Head of caudate nucleus (tissue), 42 donors: ENCODE data around the gene TMEM89.
A peak's percentile ranks its signal among the peaks of the same experiment; 100 is the strongest.

Experiments
- DNase-seq, 42 donors: peaks; one replicate each; pipeline versions ENCODE4 v3.0.0 to v3.0.0-alpha.2; 2020 to 2021; ENCODE audit warnings: mixed read lengths in 7 of 42
- intact Hi-C: fragments of 100-400 bp; cut with DNase I; formaldehyde crosslinking; loops from one replicate; pipeline ENCODE4 v1.15.0; 2022

The TMEM89 gene, protein sequence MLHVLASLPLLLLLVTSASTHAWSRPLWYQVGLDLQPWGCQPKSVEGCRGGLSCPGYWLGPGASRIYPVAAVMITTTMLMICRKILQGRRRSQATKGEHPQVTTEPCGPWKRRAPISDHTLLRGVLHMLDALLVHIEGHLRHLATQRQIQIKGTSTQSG

GRCh38 chr3:48621461-48621869 lies at the start of gene TMEM89:
TSS of gene TMEM89 (minus strand) at chr3:48621769. CDS start at chr3:48621756, 13 bp downstream.
- no peak for DNase-seq

DNA sequence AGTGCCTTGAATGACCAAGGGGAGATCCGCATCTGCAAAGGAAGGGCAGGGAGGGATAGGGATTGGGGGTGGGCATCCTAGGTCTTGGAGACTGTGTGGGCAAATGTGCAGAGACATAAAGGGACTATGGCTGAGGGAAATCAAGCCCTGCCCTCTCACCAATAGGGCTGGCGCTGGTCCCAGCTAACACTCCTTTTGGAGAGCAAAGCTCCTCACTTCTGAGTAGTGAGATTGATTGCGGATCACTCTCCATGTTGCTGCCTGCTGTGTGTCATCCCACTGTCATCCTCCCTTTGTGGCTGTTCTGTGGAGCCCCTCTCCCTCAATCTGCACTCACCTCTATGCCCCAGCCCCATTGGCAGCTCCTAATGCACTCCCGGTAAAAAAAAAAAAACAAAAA lies 43.4 kb upstream of the TMEM89 start:
- intact Hi-C loops: no loop called here
- no peak for DNase-seq

More at GRCh38 chr3:48621461-48621869, at the start of gene TMEM89:
- intact Hi-C loops: no loop called here

GRCh38 chr3:48664313-48664644 lies 42.7 kb upstream of the TMEM89 start:
- no peak for DNase-seq
- intact Hi-C loops: no loop called here

DNA sequence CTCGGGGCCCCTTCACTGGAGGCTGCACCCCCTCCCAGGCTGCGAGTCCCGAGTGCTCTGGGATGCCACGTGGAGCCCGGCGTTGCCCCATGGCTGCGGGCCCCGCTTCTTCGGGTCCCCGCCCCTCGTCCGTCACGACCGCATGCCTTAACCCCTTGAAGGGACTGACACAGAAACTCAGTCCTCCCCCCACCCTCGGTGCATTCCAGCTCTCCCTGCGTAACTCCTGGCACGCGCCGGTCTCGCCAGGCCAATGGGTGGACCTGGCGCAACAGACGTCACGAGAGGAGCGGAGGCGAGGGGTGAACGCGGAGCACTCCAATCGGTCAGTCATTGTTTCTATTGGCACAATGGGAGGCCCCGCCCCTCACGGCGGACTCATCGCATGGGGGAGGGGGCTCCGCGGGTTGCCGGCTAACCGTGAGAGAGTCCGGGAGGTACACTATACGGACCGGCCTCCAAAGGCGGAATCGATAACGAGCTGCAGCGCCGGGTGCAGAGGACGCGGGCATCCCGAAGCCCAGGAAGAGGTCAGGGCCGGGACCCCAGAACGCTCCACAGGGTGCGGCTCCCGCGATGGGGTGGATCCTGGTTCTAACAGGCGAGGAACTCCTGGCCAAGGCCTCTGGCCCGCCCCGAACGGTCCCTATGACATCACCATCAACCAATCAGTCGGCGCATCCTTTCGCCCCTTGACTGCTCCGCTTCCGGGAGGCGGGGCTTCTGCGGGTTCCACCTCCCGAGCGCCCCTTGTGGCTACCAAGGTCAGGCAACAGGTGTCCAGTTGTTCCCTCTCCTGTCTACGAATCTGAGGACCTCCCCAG lies 42.1 kb upstream of the TMEM89 start:
- intact Hi-C loops: no loop called here
- peak; percentile 94 to 99 (median 98) for DNase-seq

GRCh38 chr3:48662753-48663488 lies 41.4 kb upstream of the TMEM89 start, which contains the start of gene CELSR3:
TSS of gene CELSR3 (minus strand) at chr3:48662886. CDS start at chr3:48662634, 252 bp downstream.
- peak; percentile 73 to 96 (median 89) for DNase-seq
- intact Hi-C loops: no loop called here

DNA sequence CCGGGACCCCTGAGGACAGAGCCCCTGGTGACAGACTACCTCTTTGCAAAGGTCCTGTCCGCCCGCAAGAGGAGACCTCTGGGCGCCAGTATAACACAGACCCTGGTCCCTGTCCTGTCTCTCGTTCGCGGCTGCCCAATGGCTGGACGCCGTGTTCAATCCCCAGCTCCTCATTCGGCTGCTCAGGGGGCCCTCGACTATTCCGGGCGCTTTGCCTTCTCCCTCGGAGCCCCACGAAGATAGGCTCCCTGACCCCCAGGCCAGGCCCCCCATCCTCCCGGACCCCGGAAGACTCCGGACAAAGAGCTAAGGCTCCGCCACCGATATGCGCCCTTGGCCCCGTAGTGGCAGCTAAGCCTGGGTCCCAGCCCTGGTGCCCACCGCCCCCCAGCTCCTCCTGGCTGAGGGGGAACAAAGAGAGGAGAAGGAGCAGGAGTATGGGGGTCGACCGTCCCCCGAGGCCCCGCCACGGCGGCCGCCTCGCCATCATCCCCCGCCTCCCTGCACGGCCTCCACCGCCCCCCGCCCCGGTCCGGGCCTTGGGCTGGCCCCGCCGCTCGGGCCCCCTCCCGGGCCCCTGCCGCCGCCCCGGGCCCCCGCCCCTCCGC lies 40.7 kb upstream of the TMEM89 start:
- peak in 7 of 42 donors; percentile 6 to 38 (median 18) for DNase-seq
- intact Hi-C loops: no loop called here

GRCh38 chr3:48661501-48662144 lies 40.1 kb upstream of the TMEM89 start:
- intact Hi-C loops: no loop called here

DNA sequence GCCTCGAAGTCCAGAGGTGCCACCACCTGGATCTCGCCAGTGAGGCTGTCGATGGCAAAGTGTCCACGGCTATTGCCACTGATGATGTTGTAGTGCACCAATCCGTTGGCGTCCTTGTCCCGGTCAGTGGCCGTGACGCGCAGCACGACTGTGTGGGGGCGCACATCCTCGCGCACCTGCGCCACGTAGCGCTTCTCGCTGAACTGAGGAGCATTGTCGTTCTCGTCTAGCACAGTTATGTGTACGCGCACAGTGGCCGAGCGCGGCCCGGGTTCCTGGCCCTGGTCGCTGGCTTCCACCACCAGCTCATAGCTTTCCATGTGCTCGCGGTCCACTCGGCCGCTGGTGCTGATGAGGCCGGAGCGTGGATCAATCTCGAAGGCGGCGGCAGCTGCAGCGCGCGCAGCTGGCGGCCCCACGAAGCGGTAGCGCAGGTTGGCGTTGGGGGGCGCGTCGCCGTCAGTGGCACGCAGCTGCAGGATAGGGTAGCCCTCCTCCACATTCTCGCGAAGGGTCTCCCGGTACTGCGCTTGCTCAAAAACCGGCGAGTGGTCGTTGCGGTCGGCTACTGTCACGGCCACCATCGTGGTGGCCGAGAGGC lies 39.3 kb upstream of the TMEM89 start:
- no peak for DNase-seq
- intact Hi-C loops: no loop called here

More at GRCh38 chr3:48661501-48662144, 40.1 kb upstream of the TMEM89 start:
- peak; percentile 24 to 90 (median 72) for DNase-seq

DNA sequence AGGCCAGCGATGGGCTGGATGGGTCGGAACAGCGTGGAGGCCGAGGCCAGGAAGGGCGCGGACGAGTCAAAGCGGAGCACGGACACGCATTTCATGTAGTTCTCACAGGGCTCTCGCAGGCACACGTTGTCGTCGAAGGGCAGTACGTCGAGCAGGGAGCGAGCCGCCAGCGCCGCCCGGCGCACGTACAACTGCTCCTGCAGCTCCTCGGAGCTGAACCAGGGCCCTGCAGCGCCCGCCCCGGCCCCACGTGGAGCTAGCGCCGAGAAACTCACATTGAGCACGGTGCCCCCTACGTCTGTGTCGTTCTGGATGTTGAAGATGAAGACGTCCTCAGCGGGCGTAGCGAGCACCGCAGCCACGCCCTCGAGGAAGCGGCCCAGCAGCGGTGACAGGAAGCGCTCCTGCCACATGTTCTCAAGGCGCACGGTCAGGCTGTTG lies 35.3 kb upstream of the TMEM89 start:
- intact Hi-C loops: no loop called here
- DNase-seq: no peak

- peak in 41 of 42 donors; percentile 19 to 76 (median 50) for DNase-seq
- intact Hi-C loops: no loop called here
These were observed 34.7 kb upstream of the TMEM89 start for GRCh38 chr3:48656061-48656840.

GRCh38 chr3:48655606-48656005 lies 34.0 kb upstream of the TMEM89 start:
- DNase-seq: peak in 1 of 42 donors; percentile 9
- intact Hi-C loops: no loop called here

GRCh38 chr3:48655063-48655462 lies 33.5 kb upstream of the TMEM89 start:
- intact Hi-C loops: no loop called here
- no peak for DNase-seq

DNA sequence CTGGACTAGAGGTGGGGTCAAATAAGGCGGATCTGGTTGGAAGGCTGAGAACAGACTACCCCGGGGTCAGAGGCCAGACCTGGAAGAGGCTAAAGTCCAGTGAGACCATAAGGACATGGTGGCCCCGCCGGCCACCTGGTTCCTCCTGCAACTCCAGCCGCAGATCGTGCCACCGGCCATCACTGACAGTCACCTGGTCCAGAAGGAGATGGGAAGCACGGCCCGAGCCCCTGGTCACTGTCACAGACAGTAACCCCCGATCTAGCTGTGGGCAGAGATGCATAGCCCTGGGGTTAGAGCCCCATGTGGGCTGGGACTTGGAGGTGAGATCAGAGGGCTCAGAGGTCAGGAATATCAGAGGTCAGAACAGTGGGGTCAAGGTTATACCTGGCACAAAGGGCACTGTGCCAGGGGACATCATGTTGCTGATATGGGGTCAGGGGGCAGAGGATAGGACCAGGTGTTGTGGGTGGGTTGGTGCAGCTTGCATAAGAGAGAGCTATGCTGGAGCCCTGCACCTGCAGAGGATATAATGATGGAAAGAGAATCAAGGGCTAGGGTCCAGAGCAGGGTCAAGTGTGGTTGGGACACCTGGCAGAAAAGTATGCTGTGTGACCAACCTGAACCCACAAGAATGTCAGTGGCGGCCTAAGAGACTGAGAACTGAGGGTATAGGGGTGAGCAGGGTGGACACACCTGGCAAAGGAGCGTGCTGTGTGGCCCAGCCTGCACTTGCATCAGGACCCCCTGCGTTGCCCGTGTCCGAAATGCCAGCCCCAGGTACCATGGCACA lies 31.6 kb upstream of the TMEM89 start:
- intact Hi-C loops: no loop called here
- DNase-seq: no peak

DNA sequence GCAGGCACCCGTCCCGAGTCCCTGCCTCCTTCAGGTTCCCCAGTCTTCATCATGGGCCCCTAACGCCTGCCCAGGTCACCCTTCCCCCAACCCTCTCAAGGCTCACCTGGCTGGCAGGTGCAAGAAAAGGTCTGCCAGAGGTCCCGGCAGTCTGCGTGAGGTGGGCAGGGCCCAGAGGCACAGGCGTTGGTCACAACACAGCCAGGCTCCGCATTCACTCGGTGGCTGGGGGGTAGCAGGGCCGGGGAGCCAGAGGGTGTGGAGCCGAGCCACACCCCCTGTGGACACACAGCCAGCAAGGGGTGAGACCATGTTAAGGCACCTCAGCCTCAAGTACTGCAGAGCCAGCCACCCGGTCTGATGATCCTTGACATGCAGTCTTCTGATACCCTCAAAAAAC lies 30.2 kb upstream of the TMEM89 start:
- intact Hi-C loops: no loop called here

DNA sequence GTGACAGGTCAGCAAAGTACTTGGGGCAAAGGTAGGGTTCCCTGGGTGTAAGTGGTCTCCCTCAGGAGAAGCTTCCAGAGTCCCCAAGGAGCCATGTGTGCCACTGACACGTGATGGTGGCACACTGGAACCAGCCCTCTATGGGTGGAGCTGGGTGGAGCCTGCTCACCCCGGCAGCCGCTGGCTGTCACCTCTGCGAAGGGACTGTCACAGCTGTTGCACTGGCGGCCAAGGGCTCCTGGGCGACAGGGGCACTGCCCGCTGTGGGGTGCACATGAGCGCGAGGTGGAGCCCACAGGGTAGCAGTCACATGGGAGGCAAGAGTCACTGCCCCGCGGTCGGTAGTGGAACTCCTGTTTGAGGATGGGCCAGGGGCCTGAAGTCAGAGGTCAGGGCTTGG lies 29.2 kb upstream of the TMEM89 start:
- DNase-seq: no peak
- intact Hi-C loops: no loop called here

More for the DNA sequence above, 30.2 kb upstream of the TMEM89 start:
- no peak for DNase-seq

DNA sequence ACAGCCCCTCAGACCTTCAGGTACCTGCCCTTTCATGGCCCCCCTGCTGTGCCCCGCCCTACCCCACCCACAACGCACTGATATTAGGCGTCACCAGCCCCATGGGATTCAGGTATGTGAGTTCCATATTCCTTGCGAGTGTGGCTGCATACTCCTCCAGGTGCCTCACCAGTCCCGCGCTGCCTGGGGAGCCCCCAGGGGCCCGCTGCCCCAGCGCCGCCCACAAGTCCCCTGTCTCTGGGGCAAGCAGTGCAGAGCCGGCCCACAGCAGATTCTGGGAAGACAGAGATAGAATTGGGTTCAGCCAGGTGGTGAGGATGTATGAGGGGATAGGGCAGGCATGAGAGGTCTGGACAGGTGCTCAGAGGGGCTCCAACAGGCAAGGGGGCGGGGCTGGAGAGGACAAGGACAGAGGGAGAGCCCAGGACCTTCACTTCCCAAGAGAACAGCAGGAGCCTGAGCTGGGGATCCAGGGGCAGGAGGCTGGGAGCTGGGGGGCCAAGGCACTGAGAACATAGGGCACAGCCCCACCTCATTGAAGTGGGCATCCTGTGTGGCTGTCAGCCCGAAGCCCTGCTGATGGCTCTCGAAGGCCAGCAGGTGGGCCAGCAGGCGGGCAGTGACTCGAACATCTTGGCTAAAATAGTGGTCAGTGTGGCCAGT lies 26.8 kb upstream of the TMEM89 start:
- DNase-seq: no peak
- intact Hi-C loops: no loop called here
